Stomach (tissue), 9 donors: Measurements from ENCODE around the gene EXOC3L1. TPM values are rescaled to one million over a fixed set of nuclear protein-coding genes. Genes with fewer than 3 reads are reported as not detected.

Source experiments
- DNase-seq, 2 donors: peaks; one replicate each; pipeline versions ENCODE4 v3.0.0 to v3.0.0-alpha.2; 2013 to 2019
- H3K27ac ChIP-seq, 5 donors: fragments of 200-600 bp in 4 of 5; sonication (generic) in 4 of 5; one replicate each; pipeline ENCODE4 v1.5.1; 2013 to 2019; ENCODE audit warnings: mild to moderate bottlenecking in 1 of 5, moderate library complexity in 1 of 5
- H3K27me3 ChIP-seq, 3 donors: fragments of 200-600 bp; sonication (generic); one replicate each; pipeline ENCODE4 v1.5.1; 2017 to 2019; ENCODE audit warnings: mixed run types in 1 of 3
- H3K36me3 ChIP-seq, 4 donors: fragments of 200-600 bp; sonication (generic); 1 replicate in 3 of 4; 2 replicates in 1 of 4; pipeline ENCODE4 v1.5.1; 2016 to 2019
- H3K4me1 ChIP-seq, 4 donors: fragments of 200-600 bp; sonication (generic); one replicate each; pipeline ENCODE4 v1.5.1; 2016 to 2019
- H3K4me3 ChIP-seq, 4 donors: fragments of 200-600 bp; sonication (generic) in 3 of 4; one replicate each; pipeline ENCODE4 v1.5.1; 2016 to 2019; ENCODE audit warnings: mild to moderate bottlenecking in 1 of 4
- H3K9me3 ChIP-seq, 4 donors: fragments of 200-600 bp; sonication (generic); one replicate each; pipeline ENCODE4 v1.5.1; 2016 to 2019
- EP300 ChIP-seq: sonication (generic); formaldehyde crosslinking; IDR thresholded peaks from one replicate; pipeline ENCODE4 v1.6.1; 2017; ENCODE audit warnings: antibody characterized with exemption
- POLR2A ChIP-seq, 4 donors: fragments of 450-650 bp; IDR thresholded peaks; one replicate each; pipeline ENCODE4 v1.6.1; 2016; ENCODE audit warnings: antibody characterized with exemption in 4 of 4, control low read depth in 2 of 4, mild to moderate bottlenecking in 1 of 4, moderate library complexity in 1 of 4
- POLR2AphosphoS5 ChIP-seq, 3 donors: sonication (generic); formaldehyde crosslinking; IDR thresholded peaks; one replicate each; pipeline ENCODE4 v1.6.1; 2016; ENCODE audit warnings: antibody characterized with exemption in 3 of 3
- WGBS, 5 donors: extraction: QIAGEN DNeasy Blood & Tissue Kit in 3 of 5; methylation state at CpG; one replicate each; pipeline versions ENCODE4 v1.1.5 to v1.1.7; 2013 to 2018; 5-methylcytosine and 5-hydroxymethylcytosine counted together
- intact Hi-C: fragments of 100-400 bp; cut with DNase I; formaldehyde crosslinking; loops from one replicate; pipeline ENCODE4 v1.15.1; 2023; ENCODE audit warnings: low total_unique reads
- polyA plus RNA-seq, 3 donors: library from polyadenylated mRNA; stranded (reverse); fragments of 200-250 nt; gene quantifications; one replicate each; pipeline ENCODE4 v1.2.3, GENCODE V29; 2013
- small RNA-seq, 4 donors: library from RNA; depleted of rRNA; stranded (forward); fragments of <200 nt; gene quantifications; one replicate each; pipeline ENCODE3, GENCODE V24; 2016
- total RNA-seq, 5 donors: library from RNA; depleted of rRNA; stranded (reverse); fragments of >200 nt; gene quantifications; one replicate each; pipeline versions ENCODE4 v1.1.0 to v1.2.3, GENCODE V29; 2014 to 2016
- TF ChIP-seq, protein P1 (sequence below), 7 experiments: fragments of 450-650 bp in 4 of 7; fragments of 200-600 bp in 3 of 7; sonication (generic) in 3 of 7; IDR thresholded peaks; one replicate each; pipeline ENCODE4 v1.5.1; 2016 to 2019; ENCODE audit warnings: antibody characterized with exemption in 7 of 7, control low read depth in 2 of 7, mild to moderate bottlenecking in 1 of 7
- donor health status: healthy with polysubstance abuse.
- donor health status: Bipolar disorder and iron deficiency.
- donor health status: healthy.

EXOC3L1 gene
- total and polyA plus RNA-seq, 8 donors, result 1.3 to 25.5 (median 6.8) TPM; not detected in 1

GRCh38 chr16:67144943-67145342, 45.0 kb downstream of the EXOC3L1 start:
- DNase-seq, result no peak
- 89 to 100% (median 93%) methylated on average over 2 of the region's 2 CpGs for WGBS, 5 donors
- Histone ChIP-seq H3K4me1 (peaks cover 2 to 9% (median 6%) of the 10 kb centered on the region in 4 donors), H3K9me3 (no peaks in the 10 kb centered on the region), H3K36me3 (peaks cover 65 to 97% (median 92%) of the 10 kb centered on the region in 4 donors), H3K4me3 (no peak overlapping the region), H3K27ac (no peak overlapping the region), H3K27me3 (peaks cover 0 to 9% (median 0%) of the 10 kb centered on the region in 3 donors)
- TF ChIP-seq EP300 (no peak), POLR2AphosphoS5 (IDR thresholded peaks at IDR 0.05) (no peak), POLR2A (IDR thresholded peaks at IDR 0.05) (no peak)
- TF ChIP-seq, protein P1, sequence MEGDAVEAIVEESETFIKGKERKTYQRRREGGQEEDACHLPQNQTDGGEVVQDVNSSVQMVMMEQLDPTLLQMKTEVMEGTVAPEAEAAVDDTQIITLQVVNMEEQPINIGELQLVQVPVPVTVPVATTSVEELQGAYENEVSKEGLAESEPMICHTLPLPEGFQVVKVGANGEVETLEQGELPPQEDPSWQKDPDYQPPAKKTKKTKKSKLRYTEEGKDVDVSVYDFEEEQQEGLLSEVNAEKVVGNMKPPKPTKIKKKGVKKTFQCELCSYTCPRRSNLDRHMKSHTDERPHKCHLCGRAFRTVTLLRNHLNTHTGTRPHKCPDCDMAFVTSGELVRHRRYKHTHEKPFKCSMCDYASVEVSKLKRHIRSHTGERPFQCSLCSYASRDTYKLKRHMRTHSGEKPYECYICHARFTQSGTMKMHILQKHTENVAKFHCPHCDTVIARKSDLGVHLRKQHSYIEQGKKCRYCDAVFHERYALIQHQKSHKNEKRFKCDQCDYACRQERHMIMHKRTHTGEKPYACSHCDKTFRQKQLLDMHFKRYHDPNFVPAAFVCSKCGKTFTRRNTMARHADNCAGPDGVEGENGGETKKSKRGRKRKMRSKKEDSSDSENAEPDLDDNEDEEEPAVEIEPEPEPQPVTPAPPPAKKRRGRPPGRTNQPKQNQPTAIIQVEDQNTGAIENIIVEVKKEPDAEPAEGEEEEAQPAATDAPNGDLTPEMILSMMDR (IDR thresholded peaks at IDR 0.05), result no peak
- intact Hi-C loops, result no loop called here

GRCh38 chr16:67142342-67142741, 47.6 kb downstream of the EXOC3L1 start:
- intact Hi-C loops, result no loop called here
- Histone ChIP-seq H3K27me3 (no peaks in the 10 kb centered on the region), H3K36me3 (peaks cover 67 to 100% (median 99%) of the 10 kb centered on the region in 4 donors), H3K4me1 (no peaks in the 10 kb centered on the region), H3K9me3 (no peaks in the 10 kb centered on the region), H3K27ac (no peak overlapping the region), H3K4me3 (no peak overlapping the region)
- no peak for TF ChIP-seq POLR2A (IDR thresholded peaks at IDR 0.05)
- no peak for TF ChIP-seq POLR2AphosphoS5 (IDR thresholded peaks at IDR 0.05)
- TF ChIP-seq EP300, result no peak
- TF ChIP-seq, protein P1 (IDR thresholded peaks at IDR 0.05), result no peak
- DNase-seq, result no peak
- 92 to 95% (median 93%) methylated on average over 2 to 9 of the region's 9 CpGs for WGBS, 5 donors

DNA sequence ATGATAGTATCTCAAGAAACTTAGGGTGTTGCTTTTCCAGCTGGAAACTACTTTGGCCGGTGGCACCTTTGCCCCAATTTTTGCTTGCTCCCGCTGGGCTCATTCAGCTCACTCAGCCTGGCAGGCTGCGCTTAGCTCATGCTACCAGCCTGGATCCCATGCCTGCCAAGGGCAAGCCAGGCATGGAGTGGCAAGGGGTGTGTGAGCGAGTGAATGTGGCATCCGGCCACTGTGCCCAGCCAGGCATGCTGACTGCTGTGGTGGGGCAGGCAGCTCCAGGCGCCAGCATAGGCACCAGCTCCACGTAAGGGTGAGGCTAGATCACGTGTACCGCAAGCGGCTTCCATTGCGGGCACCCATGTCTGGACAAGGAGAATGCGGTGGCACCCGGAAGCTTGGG, 48.5 kb downstream of the EXOC3L1 start:
- H3K4me1 ChIP-seq, result no peaks in the 10 kb centered on the region
- intact Hi-C loops, result no loop called here
- no peak overlapping the region for H3K27ac ChIP-seq
- no peak for DNase-seq
- TF ChIP-seq POLR2A (IDR thresholded peaks at IDR 0.05) (no peak), POLR2AphosphoS5 (IDR thresholded peaks at IDR 0.05) (no peak), EP300 (no peak)
- TF ChIP-seq, protein P1 (IDR thresholded peaks at IDR 0.05), result no peak
- H3K36me3 ChIP-seq, result peaks cover 64 to 100% (median 99%) of the 10 kb centered on the region in 4 donors
- H3K27me3 ChIP-seq, result no peaks in the 10 kb centered on the region
- H3K9me3 ChIP-seq, result no peaks in the 10 kb centered on the region
- H3K4me3 ChIP-seq, result no peak overlapping the region
- WGBS, 5 donors, result 92 to 98% (median 96%) methylated on average over 7 to 13 of the region's 13 CpGs

GRCh38 chr16:67137605-67138004, 52.3 kb downstream of the EXOC3L1 start:
- intact Hi-C loops, result no loop called here
- no peaks in the 10 kb centered on the region for H3K4me1 ChIP-seq
- H3K27me3 ChIP-seq, result no peaks in the 10 kb centered on the region
- no peak for DNase-seq
- H3K36me3 ChIP-seq, result peaks cover 73 to 100% (median 99%) of the 10 kb centered on the region in 4 donors
- no peak overlapping the region for H3K27ac ChIP-seq
- WGBS, 5 donors, result 48 to 60% (median 53%) methylated on average over 3 of the region's 3 CpGs
- H3K9me3 ChIP-seq, result no peaks in the 10 kb centered on the region
- TF ChIP-seq POLR2A (IDR thresholded peaks at IDR 0.05), result no peak
- TF ChIP-seq, protein P1 (IDR thresholded peaks at IDR 0.05), result no peak
- TF ChIP-seq EP300, result no peak
- no peak for TF ChIP-seq POLR2AphosphoS5 (IDR thresholded peaks at IDR 0.05)
- H3K4me3 ChIP-seq, result no peak overlapping the region

Small RNA genes within 50 kb of the gene (small RNA-seq; reads per million reads assigned to genes)
- gene MIR328, result 13.2 to 15.5 (median 14.2) reads per million in 4 donors

Other genes starting within 250 kb of the EXOC3L1 start
- 100 to 1,000 TPM in 1 of 5 donors, 10 to 100 TPM in 1, 1 to 10 TPM in 1, under 1 TPM in 1, not detected in 1; 0.37 to 145 (median 8.3) TPM for gene CES3, start 228.9 kb downstream of the EXOC3L1 start, total RNA-seq
- 1 to 10 TPM in 1 of 3 donors, under 1 TPM in 1, not detected in 1; 0.56 to 2.8 TPM for gene CES3, start 228.9 kb downstream of the EXOC3L1 start, polyA plus RNA-seq
- 10 to 100 TPM in 2 of 5 donors, 1 to 10 TPM in 3; 3.3 to 22.3 (median 7.0) TPM for gene CES4A, start 201.5 kb downstream of the EXOC3L1 start, total RNA-seq
- gene CES4A, start 201.5 kb downstream of the EXOC3L1 start, polyA plus RNA-seq, result 10 to 100 TPM in 1 of 3 donors, 1 to 10 TPM in 2; 3.2 to 16.5 (median 3.7) TPM
- gene CBFB, start 161.0 kb downstream of the EXOC3L1 start, total RNA-seq, result 10 to 100 TPM in 4 of 5 donors, 1 to 10 TPM in 1; 4.1 to 68.1 (median 46.2) TPM
- 10 to 100 TPM; 13.1 to 17.7 (median 14.9) TPM for gene CBFB, start 161.0 kb downstream of the EXOC3L1 start, polyA plus RNA-seq
- gene PHAF1, start 80.2 kb downstream of the EXOC3L1 start, total RNA-seq, result 10 to 100 TPM in 3 of 5 donors, 1 to 10 TPM in 2; 4.6 to 39.6 (median 13.4) TPM
- gene PHAF1, start 80.2 kb downstream of the EXOC3L1 start, polyA plus RNA-seq, result 1 to 10 TPM; 5.1 to 7.6 (median 7.5) TPM
- 10 to 100 TPM in 1 of 5 donors, 1 to 10 TPM in 3, under 1 TPM in 1; 0.58 to 11.2 (median 4.3) TPM for gene B3GNT9, start 39.1 kb downstream of the EXOC3L1 start, total RNA-seq
- 1 to 10 TPM; 3.5 to 7.9 (median 4.0) TPM for gene B3GNT9, start 39.1 kb downstream of the EXOC3L1 start, polyA plus RNA-seq
- gene TRADD, start 30.2 kb downstream of the EXOC3L1 start, total RNA-seq, result 100 to 1,000 TPM in 1 of 5 donors, 10 to 100 TPM in 4; 10.6 to 112 (median 38.4) TPM
- gene TRADD, start 30.2 kb downstream of the EXOC3L1 start, polyA plus RNA-seq, result 10 to 100 TPM; 18.9 to 39.4 (median 34.8) TPM
- gene FBXL8, start 30.2 kb downstream of the EXOC3L1 start, total RNA-seq, result 100 to 1,000 TPM in 1 of 5 donors, 10 to 100 TPM in 3, 1 to 10 TPM in 1; 5.5 to 412 (median 51.3) TPM
- 10 to 100 TPM in 2 of 3 donors, 1 to 10 TPM in 1; 8.3 to 18.3 (median 10.7) TPM for gene FBXL8, start 30.2 kb downstream of the EXOC3L1 start, polyA plus RNA-seq
- 100 to 1,000 TPM in 1 of 5 donors, 10 to 100 TPM in 3, 1 to 10 TPM in 1; 9.5 to 630 (median 36.5) TPM for gene HSF4, start 25.4 kb downstream of the EXOC3L1 start, total RNA-seq
- gene HSF4, start 25.4 kb downstream of the EXOC3L1 start, polyA plus RNA-seq, result 10 to 100 TPM; 23.8 to 65.4 (median 27.9) TPM
- 100 to 1,000 TPM in 1 of 5 donors, 10 to 100 TPM in 4; 11.4 to 492 (median 39.4) TPM for gene NOL3, start 19.6 kb downstream of the EXOC3L1 start, total RNA-seq
- gene NOL3, start 19.6 kb downstream of the EXOC3L1 start, polyA plus RNA-seq, result 10 to 100 TPM; 17.2 to 59.7 (median 21.5) TPM
- gene MATCAP1, start 6.2 kb downstream of the EXOC3L1 start, total RNA-seq, result 100 to 1,000 TPM in 1 of 5 donors, 10 to 100 TPM in 4; 13.2 to 156 (median 24.0) TPM
- gene MATCAP1, start 6.2 kb downstream of the EXOC3L1 start, polyA plus RNA-seq, result 10 to 100 TPM in 1 of 3 donors, 1 to 10 TPM in 2; 8.5 to 25.7 (median 9.5) TPM
- 100 to 1,000 TPM in 2 of 5 donors, 10 to 100 TPM in 3; 36.8 to 304 (median 89.7) TPM for gene E2F4, start 2.0 kb upstream of the EXOC3L1 start, total RNA-seq
- gene E2F4, start 2.0 kb upstream of the EXOC3L1 start, polyA plus RNA-seq, result 10 to 100 TPM; 32.8 to 44.3 (median 38.7) TPM
- gene ELMO3, start 9.0 kb upstream of the EXOC3L1 start, total RNA-seq, result 100 to 1,000 TPM in 2 of 5 donors, 10 to 100 TPM in 3; 11.6 to 133 (median 57.2) TPM
- 10 to 100 TPM; 20.4 to 44.6 (median 37.1) TPM for gene ELMO3, start 9.0 kb upstream of the EXOC3L1 start, polyA plus RNA-seq
- gene TMEM208, start 37.0 kb upstream of the EXOC3L1 start, total RNA-seq, result 100 to 1,000 TPM in 1 of 5 donors, 10 to 100 TPM in 3, 1 to 10 TPM in 1; 8.7 to 126 (median 46.4) TPM
- 100 to 1,000 TPM in 1 of 3 donors, 10 to 100 TPM in 2; 39.6 to 141 (median 89.2) TPM for gene TMEM208, start 37.0 kb upstream of the EXOC3L1 start, polyA plus RNA-seq
- gene FHOD1, start 57.3 kb upstream of the EXOC3L1 start, total RNA-seq, result 100 to 1,000 TPM in 1 of 5 donors, 10 to 100 TPM in 3, 1 to 10 TPM in 1; 6.1 to 101 (median 25.9) TPM
- gene FHOD1, start 57.3 kb upstream of the EXOC3L1 start, polyA plus RNA-seq, result 10 to 100 TPM; 12.8 to 19.2 (median 15.7) TPM
- gene SLC9A5, start 58.8 kb upstream of the EXOC3L1 start, total RNA-seq, result 1 to 10 TPM in 2 of 5 donors, under 1 TPM in 2, not detected in 1; 0.89 to 5.3 (median 2.6) TPM
- gene SLC9A5, start 58.8 kb upstream of the EXOC3L1 start, polyA plus RNA-seq, result under 1 TPM; 0.19 to 0.43 (median 0.31) TPM
- 10 to 100 TPM in 2 of 5 donors, 1 to 10 TPM in 3; 2.3 to 57.1 (median 8.1) TPM for gene PLEKHG4, start 89.4 kb upstream of the EXOC3L1 start, total RNA-seq
- gene PLEKHG4, start 89.4 kb upstream of the EXOC3L1 start, polyA plus RNA-seq, result 1 to 10 TPM; 2.5 to 10.0 (median 3.1) TPM
- gene KCTD19, start 136.6 kb upstream of the EXOC3L1 start, total RNA-seq, result 1 to 10 TPM in 2 of 5 donors, not detected in 3; 2.2 to 3.3 TPM
- under 1 TPM in 1 of 3 donors, not detected in 2; 0.03 TPM for gene KCTD19, start 136.6 kb upstream of the EXOC3L1 start, polyA plus RNA-seq
- gene LRRC36, start 136.7 kb upstream of the EXOC3L1 start, total RNA-seq, result 10 to 100 TPM in 1 of 5 donors, under 1 TPM in 1, not detected in 3; 0.73 to 33.0 TPM
- gene LRRC36, start 136.7 kb upstream of the EXOC3L1 start, polyA plus RNA-seq, result 1 to 10 TPM in 1 of 3 donors, under 1 TPM in 1, not detected in 1; 0.37 to 1.2 TPM
- 100 to 1,000 TPM in 1 of 5 donors, 10 to 100 TPM in 3, 1 to 10 TPM in 1; 5.8 to 127 (median 15.8) TPM for gene TPPP3, start 203.4 kb upstream of the EXOC3L1 start, total RNA-seq
- 10 to 100 TPM in 2 of 3 donors, 1 to 10 TPM in 1; 10.0 to 38.8 (median 11.8) TPM for gene TPPP3, start 203.4 kb upstream of the EXOC3L1 start, polyA plus RNA-seq
- 10 to 100 TPM in 2 of 5 donors, 1 to 10 TPM in 2, not detected in 1; 6.1 to 33.6 (median 11.6) TPM for gene ZDHHC1, start 226.3 kb upstream of the EXOC3L1 start, total RNA-seq
- gene ZDHHC1, start 226.3 kb upstream of the EXOC3L1 start, polyA plus RNA-seq, result 1 to 10 TPM; 2.0 to 4.7 (median 4.4) TPM
- 100 to 1,000 TPM in 1 of 5 donors, 10 to 100 TPM in 1, 1 to 10 TPM in 1, under 1 TPM in 1, not detected in 1; 0.89 to 837 (median 9.6) TPM for gene HSD11B2, start 241.0 kb upstream of the EXOC3L1 start, total RNA-seq
- gene HSD11B2, start 241.0 kb upstream of the EXOC3L1 start, polyA plus RNA-seq, result 10 to 100 TPM in 1 of 3 donors, 1 to 10 TPM in 2; 1.5 to 16.7 (median 2.9) TPM